Panc1 (cell line): Measurements from ENCODE around the gene ASCL2. TPM values are rescaled to one million over a fixed set of nuclear protein-coding genes. Genes with fewer than 3 reads are reported as not detected.

ENCODE experiments used
- ATAC-seq: fragments of 200-7000 bp; cut with Tn5 transposase; 2 replicates; pipeline ENCODE4 v1.9.1; 2020; ENCODE audit warnings: mild to moderate bottlenecking, moderate library complexity
- BruUV-seq: library from RNA; stranded (reverse); fragments of 400-500 nt; replicated peaks from 2 replicates; lab custom pipeline; 2021; lab: Mats Ljungman, UMichigan
- CTCF ChIA-PET: fragments of 300-600 bp; sonication (Branson Sonifier 250); formaldehyde crosslinking; loops from one replicate; lab custom pipeline; 2022; ENCODE audit warnings: antibody characterized with exemption; lab: Charles Lee
- POLR2A ChIA-PET: fragments of 300-600 bp; sonication (Branson Sonifier 250); formaldehyde crosslinking; loops from one replicate; lab custom pipeline; 2022; ENCODE audit warnings: antibody characterized with exemption; lab: Charles Lee
- DNase-seq: peaks from one replicate; pipeline ENCODE4 v3.0.0-alpha.2; 2010; ENCODE audit warnings: low read depth, low spot score
- H3K27ac ChIP-seq: 2 replicates; pipeline ENCODE4 v1.5.1; 2011; ENCODE audit warnings: mild to moderate bottlenecking, low read length, inconsistent platforms
- H3K27me3 ChIP-seq: fragments of 200-500 bp; sonication (Bioruptor generic); 2 replicates; pipeline ENCODE4 v1.6.0; 2014; ENCODE audit warnings: low read length, inconsistent platforms; ENCODE audit not compliant: control insufficient read depth, insufficient read depth
- H3K36me3 ChIP-seq: fragments of 200-500 bp; sonication (Bioruptor generic); 2 replicates; pipeline ENCODE4 v1.5.1; 2014; ENCODE audit warnings: inconsistent platforms, mild to moderate bottlenecking, low read length, moderate library complexity; ENCODE audit not compliant: control insufficient read depth, insufficient read depth
- H3K4me1 ChIP-seq: 2 replicates; pipeline ENCODE4 v1.5.1; 2011; ENCODE audit warnings: inconsistent platforms, mild to moderate bottlenecking, low read length, moderate library complexity; ENCODE audit not compliant: control insufficient read depth, insufficient read depth
- H3K4me3 ChIP-seq, 2 experiments: 2 replicates each; pipeline ENCODE4 v1.5.1; 2011 to 2012; ENCODE audit warnings: low read depth in 2 of 2, low read length in 2 of 2, mild to moderate bottlenecking in 2 of 2, inconsistent platforms in 1 of 2, moderate library complexity in 1 of 2
- H3K9me3 ChIP-seq: fragments of 200-500 bp; sonication (Bioruptor generic); 2 replicates; pipeline ENCODE4 v1.5.1; 2014; ENCODE audit warnings: low read depth, mild to moderate bottlenecking, inconsistent platforms, low read length, moderate library complexity; ENCODE audit not compliant: control insufficient read depth, insufficient read depth
- CTCF ChIP-seq: fragments of 450-650 bp; IDR thresholded peaks from 2 replicates; pipeline ENCODE4 v1.5.1; 2017; ENCODE audit warnings: mild to moderate bottlenecking
- POLR2AphosphoS5 ChIP-seq: IDR thresholded peaks from 2 replicates; pipeline ENCODE4 v1.6.1; 2012; ENCODE audit warnings: mild to moderate bottlenecking, low read depth, low read length, moderate library complexity
- SIN3A ChIP-seq: IDR thresholded peaks from 2 replicates; pipeline ENCODE4 v1.6.1; 2012; ENCODE audit warnings: low read depth, mild to moderate bottlenecking, low read length, moderate library complexity, borderline replicate concordance; ENCODE audit not compliant: insufficient read depth
- TCF7L2 ChIP-seq: IDR thresholded peaks from 2 replicates; pipeline ENCODE4 v1.6.1; 2011; ENCODE audit warnings: mild to moderate bottlenecking, low read depth, low read length, inconsistent platforms
- in situ Hi-C: cut with HindIII; loops from 2 replicates; pipeline ENCODE4 v1.10.0; 2016; ENCODE audit warnings: low sequenced_read_pairs, low pct_unique_long_range_greater_than_20kb
- intact Hi-C: fragments of 100-400 bp; cut with micrococcal nuclease; formaldehyde crosslinking; loops from one replicate; pipeline ENCODE4 v1.10.0; 2022; ENCODE audit not compliant: unreplicated experiment
- total RNA-seq: library from RNA; stranded (reverse); gene quantifications from one replicate; pipeline ENCODE4 v1.2.1, GENCODE V29; 2021; ENCODE audit not compliant: unreplicated experiment
- TF ChIP-seq, protein P1 (sequence below), 2 experiments: IDR thresholded peaks; 2 replicates each; pipeline ENCODE4 v1.6.1; 2011 to 2012; ENCODE audit warnings: low read depth in 2 of 2, control low read depth in 1 of 2, low read length in 1 of 2, mild to moderate bottlenecking in 1 of 2, moderate library complexity in 1 of 2; ENCODE audit not compliant: insufficient read depth in 1 of 2

ASCL2 gene
- total RNA-seq, 1 experiment from 2014 or later = not detected

DNA sequence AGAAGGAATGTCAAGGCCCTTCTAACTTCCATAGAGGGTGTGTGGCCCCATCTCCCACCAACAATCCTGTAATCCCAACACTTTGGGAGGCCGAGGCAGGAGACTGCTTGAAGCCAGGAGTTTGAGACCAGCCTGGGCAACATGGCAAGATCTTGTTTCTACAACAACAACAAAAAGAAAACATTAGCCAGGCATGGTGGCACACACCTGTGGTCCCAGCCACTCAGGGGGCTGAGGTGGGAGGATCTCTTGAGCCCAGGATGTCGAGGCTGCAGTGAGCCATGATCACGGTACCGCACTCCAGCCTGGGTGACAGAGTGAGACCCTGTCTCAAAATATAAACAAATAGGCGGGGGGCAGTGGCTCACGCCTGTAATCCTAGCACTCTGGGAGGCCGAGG lies 48.3 kb upstream of the ASCL2 start:
- Histone ChIP-seq H3K9me3 (no peaks in the 10 kb centered on the region), H3K27ac (no peak overlapping the region), H3K27me3 (no peaks in the 10 kb centered on the region), H3K4me1 (peaks cover 12% of the 10 kb centered on the region), H3K36me3 (no peaks in the 10 kb centered on the region), H3K4me3 (no peak overlapping the region)
- ChIA-PET POLR2A (no interaction called here), CTCF (interaction anchor here (0.6 kb wide), 1 partner anchor 623 kb away, joined by 4 read pairs; no protein-coding TSS in a partner anchor)
- intact Hi-C loops (loop anchor here (10.0 kb wide), 1 partner anchor 206 kb away; no protein-coding TSS in a partner anchor), in situ Hi-C loops (no loop called here)
- no peak for ATAC-seq
- TF ChIP-seq TCF7L2 (no peak), SIN3A (no peak), POLR2AphosphoS5 (no peak), CTCF (no peak)
- DNase-seq = no peak
- BruUV-seq = no TSS peak

DNA sequence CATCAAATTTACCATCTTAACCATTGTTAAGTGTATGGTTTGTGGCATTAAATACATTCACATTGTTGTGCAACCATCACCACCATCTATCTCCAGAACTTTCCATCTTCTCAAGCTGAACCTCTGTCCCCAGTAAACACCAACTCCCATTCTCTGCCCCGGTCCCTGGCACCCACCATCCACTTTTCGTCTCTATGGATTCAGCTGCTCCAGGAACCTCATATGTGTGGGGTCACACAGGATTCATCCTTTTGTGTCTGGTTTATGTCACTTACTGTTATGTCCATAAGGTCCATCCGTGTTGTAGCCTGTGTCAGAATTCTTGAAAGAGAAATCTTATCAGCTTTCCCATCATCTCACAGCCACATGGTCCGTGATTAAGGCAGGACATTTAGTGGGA lies 47.7 kb upstream of the ASCL2 start:
- ATAC-seq = no peak
- ChIA-PET CTCF (interaction anchor here (0.5 kb wide), 1 partner anchor 16 kb away, joined by 3 read pairs; the partner anchor contains the start of genes C11orf21 and TSPAN32), POLR2A (no interaction called here)
- DNase-seq = no peak
- no peak overlapping the region for H3K27ac ChIP-seq
- H3K36me3 ChIP-seq = no peaks in the 10 kb centered on the region
- TF ChIP-seq TCF7L2 (no peak), POLR2AphosphoS5 (no peak), CTCF (no peak), SIN3A (no peak)
- TF ChIP-seq, protein P1, sequence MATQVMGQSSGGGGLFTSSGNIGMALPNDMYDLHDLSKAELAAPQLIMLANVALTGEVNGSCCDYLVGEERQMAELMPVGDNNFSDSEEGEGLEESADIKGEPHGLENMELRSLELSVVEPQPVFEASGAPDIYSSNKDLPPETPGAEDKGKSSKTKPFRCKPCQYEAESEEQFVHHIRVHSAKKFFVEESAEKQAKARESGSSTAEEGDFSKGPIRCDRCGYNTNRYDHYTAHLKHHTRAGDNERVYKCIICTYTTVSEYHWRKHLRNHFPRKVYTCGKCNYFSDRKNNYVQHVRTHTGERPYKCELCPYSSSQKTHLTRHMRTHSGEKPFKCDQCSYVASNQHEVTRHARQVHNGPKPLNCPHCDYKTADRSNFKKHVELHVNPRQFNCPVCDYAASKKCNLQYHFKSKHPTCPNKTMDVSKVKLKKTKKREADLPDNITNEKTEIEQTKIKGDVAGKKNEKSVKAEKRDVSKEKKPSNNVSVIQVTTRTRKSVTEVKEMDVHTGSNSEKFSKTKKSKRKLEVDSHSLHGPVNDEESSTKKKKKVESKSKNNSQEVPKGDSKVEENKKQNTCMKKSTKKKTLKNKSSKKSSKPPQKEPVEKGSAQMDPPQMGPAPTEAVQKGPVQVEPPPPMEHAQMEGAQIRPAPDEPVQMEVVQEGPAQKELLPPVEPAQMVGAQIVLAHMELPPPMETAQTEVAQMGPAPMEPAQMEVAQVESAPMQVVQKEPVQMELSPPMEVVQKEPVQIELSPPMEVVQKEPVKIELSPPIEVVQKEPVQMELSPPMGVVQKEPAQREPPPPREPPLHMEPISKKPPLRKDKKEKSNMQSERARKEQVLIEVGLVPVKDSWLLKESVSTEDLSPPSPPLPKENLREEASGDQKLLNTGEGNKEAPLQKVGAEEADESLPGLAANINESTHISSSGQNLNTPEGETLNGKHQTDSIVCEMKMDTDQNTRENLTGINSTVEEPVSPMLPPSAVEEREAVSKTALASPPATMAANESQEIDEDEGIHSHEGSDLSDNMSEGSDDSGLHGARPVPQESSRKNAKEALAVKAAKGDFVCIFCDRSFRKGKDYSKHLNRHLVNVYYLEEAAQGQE (IDR thresholded peaks at IDR 0.05; ENCODE audit: insufficient read depth in 1 of 2, low read depth in 2 of 2, low read length in 1 of 2) = no peak
- no peaks in the 10 kb centered on the region for H3K9me3 ChIP-seq
- peaks cover 12% of the 10 kb centered on the region for H3K4me1 ChIP-seq
- H3K27me3 ChIP-seq = no peaks in the 10 kb centered on the region
- in situ Hi-C loops = no loop called here
- no TSS peak for BruUV-seq
- intact Hi-C loops = loop anchor here (10.0 kb wide), 1 partner anchor 207 kb away; no protein-coding TSS in a partner anchor
- H3K4me3 ChIP-seq = no peak overlapping the region
